BE2C (cell line): ENCODE results near the gene APLP1.
"Not testable (repeated sequence)": the region's sequence is repeated elsewhere in the genome, so short reads cannot be mapped to it uniquely, and the experiment has no call there.

Experiments used
- DNase-seq: peaks from one replicate; pipeline ENCODE4 v3.0.0-alpha.2; 2020
- H3K27me3 ChIP-seq: fragments of 250-450 bp; sonication (Bioruptor Pico); 2 replicates; pipeline ENCODE4 v1.5.1; 2020; ENCODE audit warnings: mild to moderate bottlenecking
- H3K36me3 ChIP-seq: fragments of 250-450 bp; sonication (Bioruptor Pico); 2 replicates; pipeline ENCODE4 v1.5.1; 2020; ENCODE audit warnings: mild to moderate bottlenecking
- H3K4me1 ChIP-seq: fragments of 250-450 bp; sonication (Bioruptor Pico); 2 replicates; pipeline ENCODE4 v1.5.1; 2020
- H3K4me3 ChIP-seq: 2 replicates; pipeline ENCODE4 v1.5.1; 2011; ENCODE audit warnings: low read depth, low read length
- H3K9me3 ChIP-seq: fragments of 250-450 bp; sonication (Bioruptor Pico); 2 replicates; pipeline ENCODE4 v1.5.1; 2020
- CTCF ChIP-seq: IDR thresholded peaks from 2 replicates; pipeline ENCODE4 v1.5.1; 2012; ENCODE audit warnings: mild to moderate bottlenecking, low read depth, low read length

Gene APLP1

GRCh38 chr19:35909684-35910035 lies 41.3 kb downstream of the APLP1 start:
- H3K27me3 ChIP-seq: no peaks in the 10 kb centered on the region
- no peak for TF ChIP-seq CTCF
- no peak for DNase-seq
- no peaks in the 10 kb centered on the region for H3K4me1 ChIP-seq
- no peaks in the 10 kb centered on the region for H3K36me3 ChIP-seq
- no peaks in the 10 kb centered on the region for H3K9me3 ChIP-seq
- H3K4me3 ChIP-seq: no peak overlapping the region

GRCh38 chr19:35910355-35910754 lies 42.0 kb downstream of the APLP1 start:
- DNase-seq, H3K9me3 ChIP-seq, H3K36me3 ChIP-seq, H3K27me3 ChIP-seq, H3K4me3 ChIP-seq, H3K4me1 ChIP-seq: not testable (repeated sequence)

- Histone ChIP-seq H3K9me3 (no peaks in the 10 kb centered on the region), H3K27me3 (no peaks in the 10 kb centered on the region), H3K4me1 (no peaks in the 10 kb centered on the region), H3K36me3 (no peaks in the 10 kb centered on the region), H3K4me3 (no peak overlapping the region)
- DNase-seq: no peak
- TF ChIP-seq CTCF: peak; percentile 18; the same call in 1 of the 2 replicates
Observed at GRCh38 chr19:35911173-35911572, 42.8 kb downstream of the APLP1 start.

- Histone ChIP-seq H3K9me3 (no peaks in the 10 kb centered on the region), H3K4me1 (no peaks in the 10 kb centered on the region), H3K27me3 (no peaks in the 10 kb centered on the region), H3K36me3 (no peaks in the 10 kb centered on the region), H3K4me3 (no peak overlapping the region)
- no peak for TF ChIP-seq CTCF
- DNase-seq: no peak
Observed at GRCh38 chr19:35911790-35912189, 43.4 kb downstream of the APLP1 start.

GRCh38 chr19:35913589-35913988 lies 45.2 kb downstream of the APLP1 start:
- Histone ChIP-seq H3K36me3 (no peaks in the 10 kb centered on the region), H3K4me3 (no peak overlapping the region), H3K27me3 (no peaks in the 10 kb centered on the region), H3K4me1 (no peaks in the 10 kb centered on the region), H3K9me3 (no peaks in the 10 kb centered on the region)
- TF ChIP-seq CTCF: no peak
- no peak for DNase-seq

GRCh38 chr19:35915443-35915842 lies 47.1 kb downstream of the APLP1 start:
- no peaks in the 10 kb centered on the region for H3K36me3 ChIP-seq
- no peak for DNase-seq
- no peaks in the 10 kb centered on the region for H3K9me3 ChIP-seq
- no peaks in the 10 kb centered on the region for H3K4me1 ChIP-seq
- no peak for TF ChIP-seq CTCF
- no peak overlapping the region for H3K4me3 ChIP-seq
- no peaks in the 10 kb centered on the region for H3K27me3 ChIP-seq

- Histone ChIP-seq H3K36me3 (no peaks in the 10 kb centered on the region), H3K9me3 (no peaks in the 10 kb centered on the region), H3K4me3 (no peak overlapping the region), H3K4me1 (no peaks in the 10 kb centered on the region), H3K27me3 (peaks cover 5% of the 10 kb centered on the region; the same call in 1 of the 2 replicates)
- no peak for DNase-seq
- no peak for TF ChIP-seq CTCF
Observed at GRCh38 chr19:35919306-35919705, 50.9 kb downstream of the APLP1 start.
